HepG2 (cell line): Measurements from ENCODE around the gene CD109. TPM values are rescaled to one million over a fixed set of nuclear protein-coding genes. Genes with fewer than 3 reads are reported as not detected.

Source experiments
- AGO2 ChIP-seq: fragments of 200-400 bp; formaldehyde crosslinking; optimal IDR thresholded peaks from 2 replicates; pipeline ENCODE3; 2017; ENCODE audit warnings: mild to moderate bottlenecking, low read depth, low read length, moderate library complexity
- ELK4 ChIP-seq: sonication (generic); formaldehyde crosslinking; IDR thresholded peaks from 2 replicates; pipeline ENCODE4 v1.9.0; 2021; ENCODE audit warnings: missing genetic modification reagents, borderline replicate concordance
- HMGXB3 ChIP-seq: sonication (generic); formaldehyde crosslinking; IDR thresholded peaks from 2 replicates; pipeline ENCODE4 v1.4.0; 2020; ENCODE audit warnings: missing genetic modification reagents, borderline replicate concordance
- KDM2A ChIP-seq: sonication (generic); formaldehyde crosslinking; IDR thresholded peaks from 2 replicates; pipeline ENCODE4 v1.4.0; 2020; ENCODE audit warnings: low read depth, missing genetic modification reagents, borderline replicate concordance
- RBFOX2 ChIP-seq: fragments of 200-400 bp; formaldehyde crosslinking; IDR thresholded peaks from 2 replicates; pipeline ENCODE4 v1.6.1; 2017; ENCODE audit warnings: low read depth, mild to moderate bottlenecking, low read length
- RCOR2 ChIP-seq: IDR thresholded peaks from 2 replicates; pipeline ENCODE4 v1.6.1; 2016; ENCODE audit warnings: missing biosample characterization, missing genetic modification reagents
- SOX6 ChIP-seq, 2 experiments: fragments of 450-650 bp in 1 of 2; sonication (generic) in 1 of 2; formaldehyde crosslinking in 1 of 2; IDR thresholded peaks; 2 replicates each; pipeline versions ENCODE4 v1.4.0 to v1.6.1; 2017 to 2020; ENCODE audit warnings: antibody characterized with exemption in 1 of 2, mild to moderate bottlenecking in 1 of 2, missing genetic modification reagents in 1 of 2
- ZFY ChIP-seq: sonication (generic); formaldehyde crosslinking; IDR thresholded peaks from 2 replicates; pipeline ENCODE4 v1.4.0; 2020; ENCODE audit warnings: missing genetic modification reagents
- ZNF12 ChIP-seq: sonication (generic); formaldehyde crosslinking; IDR thresholded peaks from 2 replicates; pipeline ENCODE4 v1.5.0; 2020; ENCODE audit warnings: missing genetic modification reagents
- ZNF629 ChIP-seq: sonication (generic); formaldehyde crosslinking; conservative IDR thresholded peaks from 2 replicates; pipeline ENCODE4 v1.5.0; 2020; ENCODE audit warnings: missing genetic modification reagents
- ZNF792 ChIP-seq: IDR thresholded peaks from 2 replicates; pipeline ENCODE4 v1.6.1; 2016
- polyA plus RNA-seq, 8 experiments: library from polyadenylated mRNA; depleted of rRNA in 3 of 8; stranded (reverse) in 7 of 8; unstranded in 1 of 8; fragments of >200 nt; fragmentation: Illumina TruSeq in 4 of 8; extraction: Trizol in 4 of 8; gene quantifications; 2 replicates each; pipeline versions ENCODE4 v1.2.1 to v1.2.3, GENCODE V29; 2011 to 2016; ENCODE audit warnings: low read depth in 4 of 8, missing spikeins in 1 of 8, mixed read lengths in 1 of 8; ENCODE audit not compliant: insufficient read depth in 1 of 8
- total RNA-seq, 5 experiments: library from RNA; depleted of rRNA; stranded (reverse); fragments of >200 nt; fragmentation: Illumina TruSeq; extraction: Trizol; gene quantifications; 2 replicates each; pipeline ENCODE4 v1.2.3, GENCODE V29; 2016; ENCODE audit warnings: low read depth in 1 of 5
- TF ChIP-seq, protein P1 (sequence below): sonication (generic); formaldehyde crosslinking; IDR thresholded peaks from 2 replicates; pipeline ENCODE4 v1.4.0; 2020; ENCODE audit warnings: missing genetic modification reagents
- TF ChIP-seq, protein P2 (sequence below), 2 experiments: sonication (generic) in 1 of 2; formaldehyde crosslinking in 1 of 2; IDR thresholded peaks; 2 replicates each; pipeline versions ENCODE4 v1.4.0 to v1.6.1; 2016 to 2020; ENCODE audit warnings: borderline replicate concordance in 1 of 2, low read depth in 1 of 2, mild to moderate bottlenecking in 1 of 2, missing genetic modification reagents in 1 of 2

Gene CD109
- total and polyA plus RNA-seq, 2 of the 13 experiments (the other 11 are each of a cell fraction or from before 2014, with no cell fraction given): 0.93 to 2.1 TPM

DNA sequence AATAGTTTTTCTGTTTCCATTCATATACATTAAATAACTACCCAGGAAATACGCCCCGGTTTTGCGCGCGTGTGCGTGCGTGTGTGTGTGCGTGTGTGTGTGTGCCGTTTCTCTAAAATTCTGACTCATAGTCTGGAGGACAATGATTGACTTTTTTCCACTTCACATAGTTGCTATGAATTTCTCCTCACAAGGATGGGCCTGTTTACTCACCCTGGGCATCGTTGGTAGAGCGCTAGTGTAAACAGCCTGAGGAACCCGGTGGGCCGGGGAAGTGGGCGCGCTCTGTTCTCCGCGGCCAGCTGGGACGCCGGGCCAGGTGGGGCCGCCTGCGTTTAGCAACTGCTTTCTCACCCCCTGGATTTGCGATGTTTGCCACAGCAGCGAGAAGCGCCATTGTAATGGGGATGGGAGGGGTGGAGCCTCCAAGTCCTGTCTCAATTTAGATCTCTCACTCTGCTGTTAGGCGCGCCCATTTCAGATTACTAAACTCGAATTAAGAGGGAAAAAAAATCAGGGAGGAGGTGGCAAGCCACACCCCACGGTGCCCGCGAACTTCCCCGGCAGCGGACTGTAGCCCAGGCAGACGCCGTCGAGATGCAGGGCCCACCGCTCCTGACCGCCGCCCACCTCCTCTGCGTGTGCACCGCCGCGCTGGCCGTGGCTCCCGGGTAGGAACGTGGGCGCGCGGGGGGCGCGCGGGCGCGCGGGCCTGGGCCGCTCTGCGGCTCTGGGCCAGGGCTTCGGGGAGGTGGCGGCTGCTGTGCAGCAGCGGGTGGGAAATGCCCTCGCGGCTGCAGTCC is at the start of gene CD109 (continued):
- TF ChIP-seq, protein P1, sequence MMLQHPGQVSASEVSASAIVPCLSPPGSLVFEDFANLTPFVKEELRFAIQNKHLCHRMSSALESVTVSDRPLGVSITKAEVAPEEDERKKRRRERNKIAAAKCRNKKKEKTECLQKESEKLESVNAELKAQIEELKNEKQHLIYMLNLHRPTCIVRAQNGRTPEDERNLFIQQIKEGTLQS (CRISPR knock-in tag): no peak
- TF ChIP-seq HMGXB3 (CRISPR knock-in tag): no peak
- no peak for TF ChIP-seq SOX6 (IDR thresholded peaks at IDR 0.05)
- TF ChIP-seq SOX6 (CRISPR knock-in tag; IDR thresholded peaks at IDR 0.05): peak; percentile 30
- 0 out of 2 replicates have a peak, but pooled peaks have one; percentile 14 for TF ChIP-seq ZFY
- peak; percentile 37 for TF ChIP-seq AGO2
- no peak for TF ChIP-seq RCOR2 (CRISPR knock-in tag)
- no peak for TF ChIP-seq ZNF792
- TF ChIP-seq, protein P2, sequence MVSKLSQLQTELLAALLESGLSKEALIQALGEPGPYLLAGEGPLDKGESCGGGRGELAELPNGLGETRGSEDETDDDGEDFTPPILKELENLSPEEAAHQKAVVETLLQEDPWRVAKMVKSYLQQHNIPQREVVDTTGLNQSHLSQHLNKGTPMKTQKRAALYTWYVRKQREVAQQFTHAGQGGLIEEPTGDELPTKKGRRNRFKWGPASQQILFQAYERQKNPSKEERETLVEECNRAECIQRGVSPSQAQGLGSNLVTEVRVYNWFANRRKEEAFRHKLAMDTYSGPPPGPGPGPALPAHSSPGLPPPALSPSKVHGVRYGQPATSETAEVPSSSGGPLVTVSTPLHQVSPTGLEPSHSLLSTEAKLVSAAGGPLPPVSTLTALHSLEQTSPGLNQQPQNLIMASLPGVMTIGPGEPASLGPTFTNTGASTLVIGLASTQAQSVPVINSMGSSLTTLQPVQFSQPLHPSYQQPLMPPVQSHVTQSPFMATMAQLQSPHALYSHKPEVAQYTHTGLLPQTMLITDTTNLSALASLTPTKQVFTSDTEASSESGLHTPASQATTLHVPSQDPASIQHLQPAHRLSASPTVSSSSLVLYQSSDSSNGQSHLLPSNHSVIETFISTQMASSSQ (IDR thresholded peaks at IDR 0.05; ENCODE audit: low read depth): no peak
- TF ChIP-seq, protein P2 (CRISPR knock-in tag; IDR thresholded peaks at IDR 0.05; ENCODE audit: borderline replicate concordance): no peak
- no peak for TF ChIP-seq ELK4 (CRISPR knock-in tag)
- peak; percentile 69 for TF ChIP-seq RBFOX2
- peak; percentile 44; the same call in 1 of the 2 replicates for TF ChIP-seq KDM2A (CRISPR knock-in tag)
- TF ChIP-seq ZNF629 (CRISPR knock-in tag): peak; percentile 67
- no peak for TF ChIP-seq ZNF12
